ENCODE data around the gene TMEM11.

TMEM11 gene

DNA sequence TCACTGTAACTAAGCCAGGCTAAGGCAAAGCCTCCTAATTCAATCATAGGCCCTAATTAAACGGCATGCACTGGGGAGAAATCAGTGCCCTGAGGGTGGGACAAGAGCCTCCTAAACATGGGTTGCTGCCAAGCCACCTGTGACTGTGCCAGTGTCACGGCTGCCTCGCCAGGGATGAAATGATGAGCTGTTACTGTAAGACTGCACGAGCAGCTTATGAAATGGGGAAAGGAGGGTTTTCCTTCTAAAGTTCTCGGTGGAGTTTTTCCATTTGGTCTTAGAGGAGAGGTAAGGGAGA, 12.7 kb downstream of the TMEM11 start:
- Histone ChIP-seq H3K27me3 (replicated peaks in 2 of 5; ENCODE audit: control insufficient read depth in 4 of 5, insufficient read depth in 5 of 5, low read length in 4 of 5) (no peaks in the 10 kb centered on the region), H3K36me3 (ENCODE audit: control insufficient read depth in 4 of 4, insufficient read depth in 4 of 4, low read length in 3 of 4) (peaks cover 2 to 58% (median 44%) of the 10 kb centered on the region in 4 experiments), H3K27ac (ENCODE audit: insufficient read depth in 1 of 2, low read depth in 1 of 2, low read length in 2 of 2, poor library complexity in 1 of 2, severe bottlenecking in 2 of 2) (no peak overlapping the region), H3K4me1 (ENCODE audit: control extremely low read depth in 1 of 4, control insufficient read depth in 4 of 4, insufficient read depth in 4 of 4, low read length in 3 of 4) (peaks cover 0 to 3% (median 0%) of the 10 kb centered on the region in 4 experiments), H3K9me3 (ENCODE audit: control extremely low read depth in 1 of 5, control insufficient read depth in 4 of 5, insufficient read depth in 2 of 5, low read depth in 1 of 5, low read length in 4 of 5) (no peaks in the 10 kb centered on the region), H3K4me3 (ENCODE audit: control insufficient read depth in 1 of 7, extremely low read depth in 1 of 7, insufficient read depth in 4 of 7, low read depth in 2 of 7, low read length in 6 of 7) (no peak overlapping the region)
- ChIA-PET CTCF (interaction anchor here (0.8 to 1.8 kb wide), 4 partner anchors 11 to 73 kb away, joined by 3 to 5 read pairs (median 3); no protein-coding TSS in a partner anchor), POLR2A (no interaction called here)
- WGBS (ENCODE audit: insufficient coverage) = 98% methylated on average over 4 of the region's 5 CpGs
- DNase-seq = no peak

DNA sequence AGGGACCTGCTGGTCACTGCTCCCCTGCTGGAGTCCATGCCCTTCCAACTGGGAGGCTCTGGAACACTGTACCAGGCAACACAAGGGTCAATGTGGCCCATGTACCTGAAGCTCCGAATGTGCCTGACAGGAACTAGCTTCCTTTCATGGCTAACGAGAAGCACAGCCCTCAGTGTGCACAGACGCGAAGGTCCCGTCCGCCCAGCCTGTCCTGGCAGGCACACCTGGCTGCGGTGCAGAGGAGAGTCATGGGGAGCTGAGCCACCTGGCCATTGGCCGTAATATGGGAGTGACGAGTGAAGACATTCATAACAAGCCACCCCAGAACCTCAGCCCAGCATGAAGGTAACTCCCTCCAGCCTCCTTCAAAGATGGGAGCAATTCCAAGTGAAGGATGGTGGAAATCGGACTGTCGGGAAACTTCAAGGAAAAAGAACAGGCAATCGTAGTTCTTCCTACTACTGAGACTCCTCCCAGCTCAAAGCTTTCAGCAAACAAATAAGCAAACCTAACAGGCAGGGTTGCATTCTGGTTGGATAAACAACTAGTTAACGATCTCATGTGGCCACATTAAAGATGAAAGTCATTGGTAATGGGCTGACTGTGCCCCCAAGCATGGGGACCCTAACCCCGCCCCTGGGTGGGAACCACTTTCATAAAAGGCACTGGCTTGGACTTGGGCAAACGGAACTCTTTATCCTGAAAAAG, 13.2 kb downstream of the TMEM11 start:
- H3K36me3 ChIP-seq (ENCODE audit: control insufficient read depth in 4 of 4, insufficient read depth in 4 of 4, low read length in 3 of 4) = peaks cover 2 to 62% (median 44%) of the 10 kb centered on the region in 4 experiments
- H3K27me3 ChIP-seq (replicated peaks in 2 of 5; ENCODE audit: control insufficient read depth in 4 of 5, insufficient read depth in 5 of 5, low read length in 4 of 5) = no peaks in the 10 kb centered on the region
- H3K4me1 ChIP-seq (ENCODE audit: control extremely low read depth in 1 of 4, control insufficient read depth in 4 of 4, insufficient read depth in 4 of 4, low read length in 3 of 4) = peaks cover 0 to 3% (median 0%) of the 10 kb centered on the region in 4 experiments
- H3K9me3 ChIP-seq (ENCODE audit: control extremely low read depth in 1 of 5, control insufficient read depth in 4 of 5, insufficient read depth in 2 of 5, low read depth in 1 of 5, low read length in 4 of 5) = no peaks in the 10 kb centered on the region
- no peak for DNase-seq
- H3K27ac ChIP-seq (ENCODE audit: insufficient read depth in 1 of 2, low read depth in 1 of 2, low read length in 2 of 2, poor library complexity in 1 of 2, severe bottlenecking in 2 of 2) = no peak overlapping the region
- WGBS (ENCODE audit: insufficient coverage) = 97% methylated on average over 12 of the region's 15 CpGs
- POLR2A ChIA-PET = no interaction called here
- CTCF ChIA-PET = interaction anchor here (0.7 to 1.8 kb wide), 5 partner anchors 11 to 74 kb away, joined by 3 to 5 read pairs (median 3); partner anchors contain the start of gene DHRS7B
- H3K4me3 ChIP-seq (ENCODE audit: control insufficient read depth in 1 of 7, extremely low read depth in 1 of 7, insufficient read depth in 4 of 7, low read depth in 2 of 7, low read length in 6 of 7) = no peak overlapping the region

DNA sequence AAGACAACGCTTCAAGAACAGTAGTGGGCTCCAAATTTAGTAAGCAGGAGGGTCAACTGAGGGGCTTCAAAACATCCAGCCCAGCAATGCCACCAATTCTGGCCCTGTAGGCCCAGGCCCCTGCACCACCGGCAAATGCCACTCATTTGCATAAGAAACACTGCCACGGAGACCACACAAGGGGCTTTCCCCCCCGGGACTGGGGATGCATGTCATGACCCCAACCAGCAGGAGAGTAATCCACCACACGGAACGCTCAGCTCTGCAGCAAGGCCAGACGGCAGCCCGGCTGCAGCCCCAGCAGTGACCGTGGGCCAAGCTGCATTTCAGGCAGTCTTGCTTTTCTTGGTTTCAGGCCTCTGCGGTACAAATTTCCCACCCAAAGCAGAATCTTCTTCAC, 14.1 kb downstream of the TMEM11 start:
- ChIA-PET CTCF (interaction anchor here (0.7 to 1.3 kb wide), 3 partner anchors 12 to 73 kb away, joined by 3 to 4 read pairs (median 3); partner anchors contain the start of gene DHRS7B), POLR2A (interaction anchor here (0.9 kb wide), 1 partner anchor 14 kb away, joined by 3 read pairs; the partner anchor contains the start of gene TMEM11)
- peak in 1 of 3 donors; percentile 15 for DNase-seq
- peaks cover 2 to 60% (median 44%) of the 10 kb centered on the region in 4 experiments for H3K36me3 ChIP-seq (ENCODE audit: control insufficient read depth in 4 of 4, insufficient read depth in 4 of 4, low read length in 3 of 4)
- no peak overlapping the region for H3K4me3 ChIP-seq (ENCODE audit: control insufficient read depth in 1 of 7, extremely low read depth in 1 of 7, insufficient read depth in 4 of 7, low read depth in 2 of 7, low read length in 6 of 7)
- WGBS (ENCODE audit: insufficient coverage) = 88% methylated on average over 10 of the region's 10 CpGs
- H3K4me1 ChIP-seq (ENCODE audit: control extremely low read depth in 1 of 4, control insufficient read depth in 4 of 4, insufficient read depth in 4 of 4, low read length in 3 of 4) = peaks cover 0 to 3% (median 0%) of the 10 kb centered on the region in 4 experiments
- no peaks in the 10 kb centered on the region for H3K9me3 ChIP-seq (ENCODE audit: control extremely low read depth in 1 of 5, control insufficient read depth in 4 of 5, insufficient read depth in 2 of 5, low read depth in 1 of 5, low read length in 4 of 5)
- H3K27ac ChIP-seq (ENCODE audit: insufficient read depth in 1 of 2, low read depth in 1 of 2, low read length in 2 of 2, poor library complexity in 1 of 2, severe bottlenecking in 2 of 2) = no peak overlapping the region
- no peaks in the 10 kb centered on the region for H3K27me3 ChIP-seq (replicated peaks in 2 of 5; ENCODE audit: control insufficient read depth in 4 of 5, insufficient read depth in 5 of 5, low read length in 4 of 5)

DNA sequence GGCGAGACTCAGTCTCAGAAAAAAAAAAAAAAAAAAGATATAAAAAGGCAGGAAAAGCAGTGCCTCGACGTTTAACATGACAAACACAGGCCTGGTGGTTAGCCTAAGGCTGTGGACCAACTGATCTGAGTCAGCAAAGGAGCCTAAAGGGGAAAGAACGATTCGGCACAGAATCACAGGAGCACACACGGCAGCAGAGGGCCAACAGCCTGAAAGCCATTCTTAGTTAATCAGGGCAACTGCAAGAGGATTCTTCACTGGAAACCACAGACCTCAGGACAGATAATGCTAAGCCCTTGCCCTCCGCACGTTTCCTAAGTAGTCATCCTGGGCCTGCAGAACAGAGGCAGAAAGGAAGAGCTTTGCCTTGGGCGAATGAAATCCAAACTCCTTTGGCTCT, 14.7 kb downstream of the TMEM11 start:
- CTCF ChIA-PET = interaction anchor here (0.6 kb wide), 1 partner anchor 93 kb away, joined by 3 read pairs; no protein-coding TSS in a partner anchor
- Histone ChIP-seq H3K27ac (ENCODE audit: insufficient read depth in 1 of 2, low read depth in 1 of 2, low read length in 2 of 2, poor library complexity in 1 of 2, severe bottlenecking in 2 of 2) (no peak overlapping the region), H3K36me3 (ENCODE audit: control insufficient read depth in 4 of 4, insufficient read depth in 4 of 4, low read length in 3 of 4) (peaks cover 2 to 62% (median 45%) of the 10 kb centered on the region in 4 experiments), H3K4me1 (ENCODE audit: control extremely low read depth in 1 of 4, control insufficient read depth in 4 of 4, insufficient read depth in 4 of 4, low read length in 3 of 4) (peaks cover 0 to 3% (median 0%) of the 10 kb centered on the region in 4 experiments), H3K4me3 (ENCODE audit: control insufficient read depth in 1 of 7, extremely low read depth in 1 of 7, insufficient read depth in 4 of 7, low read depth in 2 of 7, low read length in 6 of 7) (no peak overlapping the region), H3K9me3 (ENCODE audit: control extremely low read depth in 1 of 5, control insufficient read depth in 4 of 5, insufficient read depth in 2 of 5, low read depth in 1 of 5, low read length in 4 of 5) (no peaks in the 10 kb centered on the region), H3K27me3 (replicated peaks in 2 of 5; ENCODE audit: control insufficient read depth in 4 of 5, insufficient read depth in 5 of 5, low read length in 4 of 5) (no peaks in the 10 kb centered on the region)
- POLR2A ChIA-PET = interaction anchor here (0.9 kb wide), 1 partner anchor 14 kb away, joined by 3 read pairs; the partner anchor contains the start of gene TMEM11
- peak; percentile 28 to 67 (median 54) for DNase-seq
- WGBS (ENCODE audit: insufficient coverage) = 49% methylated on average over 5 of the region's 9 CpGs

DNA sequence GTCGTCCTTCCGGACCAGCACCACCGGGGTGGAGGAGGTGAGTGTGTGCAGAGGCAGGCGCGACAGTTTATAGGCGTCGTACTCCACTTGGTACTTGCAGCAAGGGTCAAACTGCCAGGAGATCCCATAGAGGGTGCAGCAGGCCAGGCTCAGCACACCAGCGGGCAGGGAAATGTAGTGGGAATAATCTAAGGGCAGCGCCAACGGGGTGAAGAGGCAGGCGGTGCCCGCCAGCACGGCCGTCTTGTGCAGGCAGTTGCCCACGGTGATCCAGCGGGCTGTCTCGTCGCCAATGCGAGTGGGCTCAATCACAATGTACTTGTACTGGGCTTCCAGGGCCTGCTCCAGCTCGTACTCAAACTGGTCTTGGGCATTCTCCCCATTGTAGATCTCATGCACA, 15.6 kb downstream of the TMEM11 start:
- Histone ChIP-seq H3K27ac (ENCODE audit: insufficient read depth in 1 of 2, low read depth in 1 of 2, low read length in 2 of 2, poor library complexity in 1 of 2, severe bottlenecking in 2 of 2) (no peak overlapping the region), H3K4me1 (ENCODE audit: control extremely low read depth in 1 of 4, control insufficient read depth in 4 of 4, insufficient read depth in 4 of 4, low read length in 3 of 4) (peaks cover 0 to 3% (median 0%) of the 10 kb centered on the region in 4 experiments), H3K27me3 (replicated peaks in 2 of 5; ENCODE audit: control insufficient read depth in 4 of 5, insufficient read depth in 5 of 5, low read length in 4 of 5) (no peaks in the 10 kb centered on the region), H3K36me3 (ENCODE audit: control insufficient read depth in 4 of 4, insufficient read depth in 4 of 4, low read length in 3 of 4) (peaks cover 2 to 65% (median 47%) of the 10 kb centered on the region in 4 experiments), H3K9me3 (ENCODE audit: control extremely low read depth in 1 of 5, control insufficient read depth in 4 of 5, insufficient read depth in 2 of 5, low read depth in 1 of 5, low read length in 4 of 5) (no peaks in the 10 kb centered on the region), H3K4me3 (ENCODE audit: control insufficient read depth in 1 of 7, extremely low read depth in 1 of 7, insufficient read depth in 4 of 7, low read depth in 2 of 7, low read length in 6 of 7) (no peak overlapping the region)
- no peak for DNase-seq
- ChIA-PET POLR2A (no interaction called here), CTCF (no interaction called here)
- 100% methylated on average over 20 of the region's 20 CpGs for WGBS (ENCODE audit: insufficient coverage)

DNA sequence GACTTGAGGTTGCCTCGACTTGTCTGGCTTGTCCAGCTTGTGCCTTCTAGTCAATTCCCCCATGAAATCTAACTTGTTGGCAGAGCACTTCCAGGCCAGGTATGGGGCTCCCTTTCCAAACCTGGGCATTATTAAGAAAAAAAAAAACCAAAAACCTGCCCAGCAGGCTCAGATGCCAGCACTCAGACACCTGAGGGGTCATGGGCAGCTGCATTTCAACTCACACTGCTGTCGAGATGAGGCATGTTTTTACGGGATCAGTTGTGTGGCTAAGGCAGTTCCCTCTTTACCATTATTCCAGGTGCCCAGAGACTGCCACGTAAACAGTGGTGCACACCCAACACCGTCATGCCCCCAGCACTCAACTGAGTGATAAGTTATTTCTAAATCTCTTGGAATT, 17.8 kb downstream of the TMEM11 start:
- no peak overlapping the region for H3K27ac ChIP-seq (ENCODE audit: insufficient read depth in 1 of 2, low read depth in 1 of 2, low read length in 2 of 2, poor library complexity in 1 of 2, severe bottlenecking in 2 of 2)
- peaks cover 0 to 3% (median 0%) of the 10 kb centered on the region in 4 experiments for H3K4me1 ChIP-seq (ENCODE audit: control extremely low read depth in 1 of 4, control insufficient read depth in 4 of 4, insufficient read depth in 4 of 4, low read length in 3 of 4)
- peaks cover 2 to 68% (median 42%) of the 10 kb centered on the region in 4 experiments for H3K36me3 ChIP-seq (ENCODE audit: control insufficient read depth in 4 of 4, insufficient read depth in 4 of 4, low read length in 3 of 4)
- WGBS (ENCODE audit: insufficient coverage) = 94% methylated on average over 2 of the region's 5 CpGs
- H3K9me3 ChIP-seq (ENCODE audit: control extremely low read depth in 1 of 5, control insufficient read depth in 4 of 5, insufficient read depth in 2 of 5, low read depth in 1 of 5, low read length in 4 of 5) = no peaks in the 10 kb centered on the region
- no peak overlapping the region for H3K4me3 ChIP-seq (ENCODE audit: control insufficient read depth in 1 of 7, extremely low read depth in 1 of 7, insufficient read depth in 4 of 7, low read depth in 2 of 7, low read length in 6 of 7)
- no peaks in the 10 kb centered on the region for H3K27me3 ChIP-seq (replicated peaks in 2 of 5; ENCODE audit: control insufficient read depth in 4 of 5, insufficient read depth in 5 of 5, low read length in 4 of 5)
- ChIA-PET POLR2A (no interaction called here), CTCF (interaction anchor here (1.0 to 1.2 kb wide), 2 partner anchors 23 to 136 kb away, joined by 3 read pairs; no protein-coding TSS in a partner anchor)
- no peak for DNase-seq

DNA sequence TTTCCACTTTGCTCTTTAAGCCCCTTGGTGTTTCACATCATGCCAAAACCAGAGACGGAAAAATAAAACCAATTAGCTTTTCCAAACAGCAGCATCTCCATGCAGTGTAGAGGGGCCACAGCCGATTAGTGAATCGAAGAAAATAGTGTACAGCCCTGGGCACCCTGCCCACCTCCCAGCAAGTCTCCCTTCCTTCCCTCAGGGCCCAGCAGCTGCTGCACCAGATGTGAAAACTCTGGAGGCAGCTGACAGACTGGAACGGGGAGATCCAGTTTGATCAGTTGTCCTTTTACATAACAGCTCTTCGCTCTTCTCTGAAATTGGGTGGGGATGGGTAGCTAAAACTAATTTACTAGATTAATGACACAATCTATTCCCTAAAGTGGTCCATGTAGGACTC, 19.3 kb downstream of the TMEM11 start:
- no CpG with 5 or more reads among the region's 5 CpGs for WGBS (ENCODE audit: insufficient coverage)
- Histone ChIP-seq H3K4me3 (ENCODE audit: control insufficient read depth in 1 of 7, extremely low read depth in 1 of 7, insufficient read depth in 4 of 7, low read depth in 2 of 7, low read length in 6 of 7) (no peak overlapping the region), H3K4me1 (ENCODE audit: control extremely low read depth in 1 of 4, control insufficient read depth in 4 of 4, insufficient read depth in 4 of 4, low read length in 3 of 4) (no peaks in the 10 kb centered on the region), H3K36me3 (ENCODE audit: control insufficient read depth in 4 of 4, insufficient read depth in 4 of 4, low read length in 3 of 4) (peaks cover 2 to 65% (median 41%) of the 10 kb centered on the region in 4 experiments), H3K27ac (ENCODE audit: insufficient read depth in 1 of 2, low read depth in 1 of 2, low read length in 2 of 2, poor library complexity in 1 of 2, severe bottlenecking in 2 of 2) (no peak overlapping the region), H3K9me3 (ENCODE audit: control extremely low read depth in 1 of 5, control insufficient read depth in 4 of 5, insufficient read depth in 2 of 5, low read depth in 1 of 5, low read length in 4 of 5) (no peaks in the 10 kb centered on the region), H3K27me3 (replicated peaks in 2 of 5; ENCODE audit: control insufficient read depth in 4 of 5, insufficient read depth in 5 of 5, low read length in 4 of 5) (no peaks in the 10 kb centered on the region)
- ChIA-PET CTCF (no interaction called here), POLR2A (no interaction called here)
- DNase-seq = no peak
